ENCODE results near the gene KCNT2. TPM values are rescaled to one million over a fixed set of nuclear protein-coding genes. Genes with fewer than 3 reads are reported as not detected.

Gene KCNT2
- total RNA-seq, 3 donors from 2014 or later = 0.49 to 2.3 (median 0.60) TPM

DNA sequence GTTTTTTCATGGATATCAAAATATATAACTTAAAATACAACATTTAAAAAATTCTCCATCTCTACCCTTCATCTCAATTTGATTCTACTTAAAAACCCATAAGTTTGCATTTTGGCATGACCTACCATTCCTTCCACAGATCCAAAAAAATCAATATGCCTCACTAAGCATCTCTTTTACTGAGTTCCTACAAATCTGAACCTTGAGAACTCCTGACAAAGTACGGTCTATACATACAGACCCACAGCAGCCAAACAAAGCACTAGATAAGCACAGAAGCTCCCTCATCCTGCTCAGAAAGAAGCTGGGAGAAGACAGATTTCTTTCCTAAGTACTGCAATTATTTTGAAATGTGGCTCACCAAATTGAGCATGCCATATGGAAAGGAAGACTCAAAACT is 167.5 kb downstream of the KCNT2 start:
- Histone ChIP-seq H3K4me3 (no peak overlapping the region), H3K9me3 (no peaks in the 10 kb centered on the region), H3K36me3 (ENCODE audit: low read depth) (no peaks in the 10 kb centered on the region), H3K4me1 (ENCODE audit: low read depth) (no peaks in the 10 kb centered on the region)
- no peak for DNase-seq
- ATAC-seq = no peak
- intact Hi-C loops (cut with DNase I, micrococcal nuclease) = no loop called here
- no peak for TF ChIP-seq CTCF (IDR thresholded peaks at IDR 0.05)

DNA sequence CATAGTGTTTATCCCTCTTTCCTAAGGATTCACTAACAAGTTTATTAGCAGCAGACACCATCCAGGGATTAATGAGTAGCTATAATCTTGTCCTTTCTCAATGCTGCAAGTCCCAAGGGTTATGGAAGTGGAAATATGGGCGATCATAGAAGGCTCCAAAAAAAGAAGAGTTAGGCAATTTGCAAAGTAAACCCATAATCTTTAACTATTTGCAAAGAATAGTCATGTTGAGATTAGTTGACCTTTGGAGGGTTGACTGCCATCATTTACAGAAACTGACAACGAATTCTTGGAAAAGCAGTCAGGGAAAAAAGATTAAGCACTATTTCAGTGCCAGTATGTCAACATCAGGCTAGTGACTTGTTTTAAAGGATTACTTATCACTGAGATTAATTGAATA is 169.9 kb downstream of the KCNT2 start:
- TF ChIP-seq CTCF (IDR thresholded peaks at IDR 0.05) = no peak
- intact Hi-C loops (cut with DNase I, micrococcal nuclease) = no loop called here
- H3K4me1 ChIP-seq (ENCODE audit: low read depth) = no peaks in the 10 kb centered on the region
- H3K9me3 ChIP-seq = no peaks in the 10 kb centered on the region
- H3K36me3 ChIP-seq (ENCODE audit: low read depth) = no peaks in the 10 kb centered on the region
- no peak for DNase-seq
- no peak overlapping the region for H3K4me3 ChIP-seq
- no peak for ATAC-seq

GRCh38 chr1:196437671-196438070 is 170.6 kb downstream of the KCNT2 start:
- DNase-seq (no peak), ATAC-seq (no peak)
- no peak overlapping the region for H3K4me3 ChIP-seq
- intact Hi-C loops (cut with DNase I, micrococcal nuclease) = no loop called here
- no peaks in the 10 kb centered on the region for H3K36me3 ChIP-seq (ENCODE audit: low read depth)
- TF ChIP-seq CTCF (IDR thresholded peaks at IDR 0.05) = no peak
- H3K4me1 ChIP-seq (ENCODE audit: low read depth) = no peaks in the 10 kb centered on the region
- H3K9me3 ChIP-seq = no peaks in the 10 kb centered on the region

- Histone ChIP-seq H3K4me3 (no peak overlapping the region), H3K9me3 (no peaks in the 10 kb centered on the region), H3K4me1 (ENCODE audit: low read depth) (no peaks in the 10 kb centered on the region), H3K36me3 (ENCODE audit: low read depth) (no peaks in the 10 kb centered on the region)
- ATAC-seq (no peak), DNase-seq (no peak)
- intact Hi-C loops (cut with DNase I, micrococcal nuclease) = no loop called here
- TF ChIP-seq CTCF (IDR thresholded peaks at IDR 0.05) = no peak
Observed at GRCh38 chr1:196433000-196433399, 175.2 kb downstream of the KCNT2 start.

GRCh38 chr1:196427976-196428734 is 180.1 kb downstream of the KCNT2 start:
- no peaks in the 10 kb centered on the region for H3K4me1 ChIP-seq (ENCODE audit: low read depth)
- DNase-seq (no peak), ATAC-seq (no peak)
- no peak overlapping the region for H3K4me3 ChIP-seq
- no peaks in the 10 kb centered on the region for H3K9me3 ChIP-seq
- H3K36me3 ChIP-seq (ENCODE audit: low read depth) = no peaks in the 10 kb centered on the region
- intact Hi-C loops (cut with DNase I, micrococcal nuclease) = no loop called here
- no peak for TF ChIP-seq CTCF (IDR thresholded peaks at IDR 0.05)

Measured in mucosa of descending colon (tissue), 3 donors.